Suppressor macrophage treated with lipopolysaccharide for 1 hour (primary cell): ENCODE results near the gene DEGS1.

Experiments
- DNase-seq, 3 donors: peaks; one replicate each; pipeline ENCODE4 v3.0.0-alpha.2; 2020 to 2022

DEGS1 gene

DNA sequence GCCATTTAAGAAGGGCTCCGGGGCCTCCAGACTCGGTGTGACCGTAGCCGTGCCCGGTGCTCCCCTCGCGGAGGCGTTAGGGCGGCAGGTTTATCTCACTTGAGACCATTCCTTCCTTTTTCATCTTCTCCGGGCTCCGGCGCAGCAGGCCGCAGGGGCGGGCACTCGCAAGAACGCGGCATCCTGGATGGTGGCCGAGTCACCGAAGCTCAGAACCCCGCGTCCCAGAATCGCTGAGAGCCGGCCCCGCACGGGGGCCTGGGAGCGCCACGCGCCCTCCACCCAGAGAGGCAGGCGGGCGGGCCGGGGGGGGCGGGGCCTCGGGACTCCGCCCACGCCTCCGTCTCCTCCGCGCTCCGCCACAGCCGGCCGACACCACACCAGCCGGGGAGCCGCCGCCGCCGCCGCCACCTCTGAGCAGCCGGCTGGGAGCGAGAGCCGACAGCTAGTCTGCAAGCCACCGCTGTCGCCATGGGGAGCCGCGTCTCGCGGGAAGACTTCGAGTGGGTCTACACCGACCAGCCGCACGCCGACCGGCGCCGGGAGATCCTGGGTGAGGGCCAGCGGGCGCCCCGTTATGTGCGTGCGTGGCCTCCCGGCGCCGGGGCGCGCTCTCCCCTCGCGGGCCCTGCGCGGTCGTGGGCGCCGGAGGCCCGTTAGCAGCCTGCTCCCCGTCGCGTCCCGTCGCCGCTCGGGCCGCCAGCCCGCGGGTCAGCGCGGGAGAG lies at the start of gene DEGS1:
Gene DEGS1, plus strand, starts transcription at position 375 of the 725 bp plus-strand sequence. Its CDS starts 97 bp downstream, at position 472.
- DNase-seq: peak; percentile 82 to 95 (median 92)

GRCh38 chr1:224133741-224134299 lies 49.2 kb upstream of the DEGS1 start:
- DNase-seq: no peak

- no peak for DNase-seq
These were observed 45.5 kb upstream of the DEGS1 start for GRCh38 chr1:224137518-224137917.

- DNase-seq: no peak
These were observed 44.8 kb upstream of the DEGS1 start for GRCh38 chr1:224138198-224138597.

GRCh38 chr1:224141693-224142092 lies 41.3 kb upstream of the DEGS1 start:
- no peak for DNase-seq

DNA sequence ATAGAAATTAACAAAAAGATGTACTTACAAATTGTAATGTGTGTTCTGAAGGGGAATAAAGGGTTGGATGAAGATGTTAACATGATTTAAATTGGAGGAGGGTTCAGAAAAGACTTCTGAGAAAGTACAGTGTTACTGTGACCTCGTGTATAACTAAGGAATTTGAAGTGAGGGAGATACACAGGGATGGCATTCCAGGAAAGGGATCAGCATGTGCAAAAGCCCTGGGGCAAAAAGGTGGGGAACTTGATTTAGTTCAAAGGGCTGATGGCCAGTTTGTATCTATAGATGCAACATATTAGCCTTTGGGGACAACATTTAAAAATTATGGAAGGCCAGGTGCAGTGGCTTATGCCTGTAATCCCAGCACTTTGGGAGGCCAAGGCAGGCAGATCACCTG lies 33.3 kb upstream of the DEGS1 start:
- DNase-seq: no peak

DNA sequence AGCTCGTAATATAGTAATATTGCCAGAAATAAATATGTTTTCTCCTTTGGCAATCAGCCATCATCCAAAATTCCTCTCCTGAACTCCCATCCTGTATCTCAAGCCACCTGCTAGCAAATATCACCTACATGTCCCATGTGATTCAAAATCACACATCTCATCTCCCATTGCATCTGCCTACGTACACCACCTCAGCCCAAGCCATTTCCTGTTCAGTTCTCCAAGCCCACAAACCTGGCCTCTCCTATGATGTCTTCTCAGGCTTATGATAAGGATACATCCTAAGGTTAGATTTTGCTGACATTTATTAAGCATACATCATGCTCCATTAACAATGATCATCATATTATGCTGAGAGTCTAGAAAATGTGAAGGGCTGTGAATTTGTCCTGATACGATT lies 31.9 kb upstream of the DEGS1 start:
- no peak for DNase-seq

- no peak for DNase-seq
These were observed 25.7 kb upstream of the DEGS1 start for GRCh38 chr1:224157316-224157715.

- DNase-seq: no peak
These were observed 23.5 kb upstream of the DEGS1 start for GRCh38 chr1:224159541-224159940.

- no peak for DNase-seq
These were observed 22.8 kb upstream of the DEGS1 start for GRCh38 chr1:224160171-224160682.

DNA sequence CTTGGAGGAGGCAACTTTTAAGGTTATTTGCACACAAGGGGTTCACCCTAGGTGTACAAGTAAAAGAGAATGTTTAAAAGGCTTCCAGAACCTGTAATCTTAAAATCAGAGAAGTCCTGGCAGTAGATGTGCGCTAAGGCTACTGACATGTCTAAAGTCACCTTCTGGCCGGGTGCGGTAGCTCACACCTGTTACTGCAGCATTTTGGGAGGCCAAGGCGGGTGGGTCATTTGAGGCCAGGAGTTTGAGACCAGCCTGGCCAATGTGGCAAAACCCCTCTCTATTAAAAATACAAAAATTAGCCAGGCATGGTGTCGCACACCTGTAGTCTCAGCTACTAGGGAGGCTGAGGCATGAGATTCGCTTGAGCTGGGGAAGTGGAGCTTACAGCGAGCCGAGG lies 20.3 kb upstream of the DEGS1 start:
- DNase-seq: no peak

DNA sequence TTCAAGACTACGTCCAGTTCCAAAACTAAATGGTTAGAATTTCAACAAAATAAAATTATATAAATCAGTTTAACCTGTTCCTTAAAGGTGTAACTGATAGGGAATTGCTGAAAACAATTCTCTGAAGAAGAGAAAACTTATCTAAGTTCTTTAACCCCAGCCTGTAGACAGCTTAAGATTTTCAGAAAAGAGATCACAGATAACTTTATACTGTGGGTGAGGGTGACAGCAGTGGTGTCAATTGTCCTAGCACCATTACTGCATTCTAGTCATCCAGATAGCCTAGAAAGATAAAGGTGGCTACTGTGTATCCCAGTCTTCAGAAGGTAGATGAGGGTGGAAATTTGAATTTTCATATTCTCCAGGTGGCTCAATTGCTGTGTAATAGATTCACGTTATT lies 19.7 kb upstream of the DEGS1 start:
- no peak for DNase-seq

DNA sequence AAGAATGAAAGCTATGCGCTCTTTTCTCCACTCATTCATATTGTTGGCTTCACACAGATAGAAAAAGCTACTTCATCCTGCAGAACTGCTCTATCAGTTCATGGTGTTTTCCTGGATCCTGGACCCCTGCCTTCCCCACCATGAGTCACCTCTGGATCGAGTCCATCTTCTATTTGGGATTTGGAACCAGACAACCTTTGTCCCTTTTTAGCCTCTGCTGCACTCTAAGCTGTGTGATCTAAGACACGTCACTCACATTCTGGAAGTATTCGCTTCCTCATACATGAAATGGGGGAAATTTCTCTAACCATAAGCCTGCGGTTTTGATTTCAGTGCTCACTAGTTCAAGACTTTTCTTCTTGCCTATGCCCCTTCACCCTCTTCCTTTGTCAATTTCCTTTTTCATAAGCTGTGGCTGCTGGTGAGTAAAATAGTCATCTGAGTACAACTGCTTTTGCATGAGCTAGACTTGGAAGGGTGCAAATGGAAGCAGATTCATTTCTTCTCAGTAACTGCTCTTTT lies 14.1 kb upstream of the DEGS1 start:
- DNase-seq: peak; percentile 88 to 98 (median 97)

- DNase-seq: peak in 2 of 3 donors; percentile 17 to 49
These were observed 13.2 kb upstream of the DEGS1 start for GRCh38 chr1:224169718-224170270.

DNA sequence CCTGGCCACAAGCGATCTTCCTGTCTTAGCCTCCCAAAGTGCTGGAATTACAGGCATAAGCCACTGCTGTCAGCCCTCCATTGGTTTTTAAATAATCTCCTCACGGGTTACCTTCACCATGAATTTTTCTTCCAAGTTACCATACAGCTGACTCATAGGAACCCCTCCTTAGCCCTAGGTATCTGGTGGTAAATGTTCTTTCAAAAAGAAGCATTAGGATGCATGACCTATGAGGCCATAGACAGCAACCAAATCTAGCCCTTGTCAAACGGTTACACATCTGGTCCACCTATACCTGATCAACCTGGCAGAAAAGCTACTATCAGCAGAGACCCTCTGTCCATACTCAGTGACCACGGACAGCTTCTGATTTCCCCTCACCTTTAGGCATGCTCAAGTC lies 12.7 kb upstream of the DEGS1 start:
- no peak for DNase-seq

DNA sequence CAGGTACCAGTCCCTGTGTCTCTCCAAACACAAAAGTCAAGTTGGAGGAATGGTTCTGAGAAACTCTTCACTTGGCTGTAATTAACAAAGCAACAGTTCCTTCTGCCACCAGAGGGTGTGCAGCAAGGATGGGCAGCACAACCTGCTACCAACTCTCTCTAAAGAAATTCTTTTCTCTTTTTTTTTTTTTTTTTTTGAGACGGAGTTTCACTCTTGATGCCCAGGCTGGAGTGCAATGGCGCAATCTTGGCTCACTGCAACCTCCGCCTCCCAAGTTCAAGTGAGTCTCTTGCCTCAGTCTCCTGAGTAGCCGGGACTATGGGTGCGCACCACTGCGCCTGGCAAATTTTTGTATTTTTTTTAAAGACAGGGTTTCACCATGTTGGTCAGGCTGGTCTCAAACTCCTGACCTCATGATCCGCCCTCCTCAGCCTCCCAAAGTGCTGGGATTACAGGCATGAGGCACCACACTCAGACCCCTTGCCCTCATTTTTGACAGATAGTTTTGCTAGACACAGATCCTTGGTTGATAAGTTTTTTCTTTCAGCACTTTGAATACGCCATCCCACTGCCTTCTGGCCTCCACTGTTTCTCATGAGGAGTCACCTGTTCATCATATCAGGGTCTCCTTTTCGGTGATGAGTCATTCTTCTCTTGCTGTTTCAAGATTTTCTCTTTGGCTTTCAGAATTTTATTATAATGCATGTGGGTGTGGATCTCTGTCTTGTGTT lies 12.1 kb upstream of the DEGS1 start:
- DNase-seq: peak; percentile 77 to 82 (median 78)

DNA sequence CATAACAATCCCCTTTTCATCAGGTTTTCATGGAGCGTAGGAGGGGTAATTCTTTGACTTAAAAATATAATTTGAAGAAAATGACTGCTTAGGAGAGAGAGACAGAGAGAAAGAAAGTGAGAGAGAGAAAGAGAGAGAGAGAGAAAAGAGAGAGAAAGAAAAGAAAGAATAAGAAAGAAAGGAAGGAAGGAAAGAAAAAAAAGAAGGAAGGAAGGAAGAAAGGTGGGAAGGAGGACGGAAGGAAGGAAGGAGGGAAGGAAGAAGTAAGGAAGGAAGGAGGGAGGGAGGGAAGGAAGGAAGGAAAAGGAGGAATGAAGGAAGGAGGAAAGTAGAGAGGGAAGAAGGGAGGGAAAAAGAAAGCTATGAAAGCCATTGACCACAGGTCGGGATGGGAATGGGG lies 10.8 kb upstream of the DEGS1 start:
- no peak for DNase-seq

DNA sequence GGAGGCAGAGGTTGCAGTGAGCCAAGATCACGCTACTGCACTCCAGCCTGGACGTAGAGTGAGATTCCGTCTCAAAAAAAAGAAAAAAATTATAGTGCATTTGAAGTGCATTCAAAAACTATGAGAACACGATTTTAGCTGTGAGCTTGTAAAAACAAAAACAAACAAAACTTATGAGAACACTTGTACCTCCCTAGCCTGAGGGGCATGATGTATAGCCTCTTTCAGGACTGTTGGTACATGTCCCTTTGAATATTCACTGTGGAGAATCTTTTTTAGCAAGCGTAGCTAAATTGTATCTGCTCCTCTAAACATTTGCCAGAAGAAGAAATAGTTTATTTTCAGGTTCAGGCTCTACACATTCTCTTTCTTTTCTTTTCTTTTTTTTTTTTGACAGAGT lies 9.5 kb upstream of the DEGS1 start:
- no peak for DNase-seq

DNA sequence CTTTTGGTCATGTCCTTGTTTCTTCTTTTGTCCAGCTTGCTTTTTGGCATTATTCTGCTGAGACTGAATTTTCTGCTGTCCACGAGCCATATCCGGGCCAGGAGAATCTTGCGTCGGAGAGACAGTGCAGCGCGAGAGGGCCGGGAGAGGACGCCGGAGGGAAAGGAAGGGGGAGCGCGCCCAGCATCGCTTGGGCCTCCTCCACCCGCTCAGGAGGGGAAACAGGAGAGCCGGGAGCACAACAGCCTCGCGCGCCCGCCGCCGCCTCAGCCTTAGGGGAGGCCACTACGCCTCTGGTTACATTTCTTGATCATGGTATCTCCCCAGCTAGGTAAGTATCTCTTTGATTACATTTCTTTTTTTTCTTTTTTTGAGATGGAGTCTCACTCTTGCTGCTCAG lies 7.4 kb upstream of the DEGS1 start:
- peak in 2 of 3 donors; percentile 33 to 39 for DNase-seq

GRCh38 chr1:224177356-224177999 lies 5.6 kb upstream of the DEGS1 start:
- no peak for DNase-seq

DNA sequence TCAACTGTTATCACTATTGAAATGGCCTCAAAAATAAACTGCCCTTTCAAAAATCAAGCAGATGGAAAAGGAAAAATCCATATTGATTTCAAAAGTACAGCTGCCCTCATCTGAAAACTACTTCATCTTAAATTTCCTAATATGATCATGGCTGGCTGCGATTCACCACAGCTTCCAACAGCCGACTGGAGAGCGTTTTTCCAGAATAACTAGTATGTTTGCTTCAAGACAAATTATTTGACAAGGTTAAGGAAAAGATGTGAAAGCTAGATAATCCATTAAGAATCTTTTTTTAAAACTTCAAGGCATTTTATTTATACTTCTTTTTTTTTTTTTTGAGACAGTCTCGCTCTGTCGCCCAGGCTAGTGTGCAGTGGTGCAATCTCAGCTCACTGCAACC lies 4.1 kb upstream of the DEGS1 start:
- DNase-seq: no peak

GRCh38 chr1:224180783-224181452 lies 2.1 kb upstream of the DEGS1 start:
- DNase-seq: no peak
